Suppressor macrophage treated with lipopolysaccharide for 1 hour (primary cell): Measurements from ENCODE around the gene C1QTNF1.

ENCODE experiments used
- DNase-seq, 3 donors: peaks; one replicate each; pipeline ENCODE4 v3.0.0-alpha.2; 2020 to 2022

Gene C1QTNF1

DNA sequence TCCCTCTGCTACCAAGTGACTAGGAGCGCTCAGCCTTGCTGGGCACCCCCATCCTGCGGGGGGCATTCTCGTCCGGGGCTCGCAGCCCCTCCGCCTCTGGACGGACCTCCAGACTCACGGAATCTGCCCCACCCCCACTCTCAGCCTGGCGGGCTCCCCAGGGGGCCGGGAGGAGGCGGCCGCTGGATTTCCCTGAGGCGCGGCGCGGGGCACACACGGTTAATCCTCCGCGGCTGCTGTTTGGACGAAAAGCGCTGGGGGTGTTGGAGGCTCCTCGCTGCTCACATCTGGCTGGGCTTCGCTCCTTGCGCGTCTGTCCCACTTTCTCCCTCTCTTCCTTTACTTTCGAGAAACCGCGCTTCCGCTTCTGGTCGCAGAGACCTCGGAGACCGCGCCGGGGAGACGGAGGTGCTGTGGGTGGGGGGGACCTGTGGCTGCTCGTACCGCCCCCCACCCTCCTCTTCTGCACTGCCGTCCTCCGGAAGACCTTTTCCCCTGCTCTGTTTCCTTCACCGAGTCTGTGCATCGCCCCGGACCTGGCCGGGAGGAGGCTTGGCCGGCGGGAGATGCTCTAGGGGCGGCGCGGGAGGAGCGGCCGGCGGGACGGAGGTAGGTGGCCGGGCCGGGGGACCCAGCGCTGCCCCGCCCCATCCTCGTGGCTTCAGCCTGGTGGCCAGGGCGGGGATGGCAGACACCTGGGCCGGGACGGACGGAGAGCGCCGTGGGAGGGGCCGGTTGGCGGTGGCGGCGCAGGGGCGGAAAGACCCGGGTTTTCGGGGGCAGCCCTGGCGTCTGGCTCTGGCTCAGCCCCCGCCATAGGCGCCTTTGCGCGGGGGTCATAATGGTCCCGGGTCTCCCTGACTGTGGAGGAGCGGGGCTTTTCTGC, at the start of gene C1QTNF1:
C1QTNF1 (plus strand) TSS at position 284 of the 886 bp plus-strand sequence. CDS start 19,800 bp downstream, outside the sequence.
- peak; percentile 34 to 54 (median 39) for DNase-seq

DNA sequence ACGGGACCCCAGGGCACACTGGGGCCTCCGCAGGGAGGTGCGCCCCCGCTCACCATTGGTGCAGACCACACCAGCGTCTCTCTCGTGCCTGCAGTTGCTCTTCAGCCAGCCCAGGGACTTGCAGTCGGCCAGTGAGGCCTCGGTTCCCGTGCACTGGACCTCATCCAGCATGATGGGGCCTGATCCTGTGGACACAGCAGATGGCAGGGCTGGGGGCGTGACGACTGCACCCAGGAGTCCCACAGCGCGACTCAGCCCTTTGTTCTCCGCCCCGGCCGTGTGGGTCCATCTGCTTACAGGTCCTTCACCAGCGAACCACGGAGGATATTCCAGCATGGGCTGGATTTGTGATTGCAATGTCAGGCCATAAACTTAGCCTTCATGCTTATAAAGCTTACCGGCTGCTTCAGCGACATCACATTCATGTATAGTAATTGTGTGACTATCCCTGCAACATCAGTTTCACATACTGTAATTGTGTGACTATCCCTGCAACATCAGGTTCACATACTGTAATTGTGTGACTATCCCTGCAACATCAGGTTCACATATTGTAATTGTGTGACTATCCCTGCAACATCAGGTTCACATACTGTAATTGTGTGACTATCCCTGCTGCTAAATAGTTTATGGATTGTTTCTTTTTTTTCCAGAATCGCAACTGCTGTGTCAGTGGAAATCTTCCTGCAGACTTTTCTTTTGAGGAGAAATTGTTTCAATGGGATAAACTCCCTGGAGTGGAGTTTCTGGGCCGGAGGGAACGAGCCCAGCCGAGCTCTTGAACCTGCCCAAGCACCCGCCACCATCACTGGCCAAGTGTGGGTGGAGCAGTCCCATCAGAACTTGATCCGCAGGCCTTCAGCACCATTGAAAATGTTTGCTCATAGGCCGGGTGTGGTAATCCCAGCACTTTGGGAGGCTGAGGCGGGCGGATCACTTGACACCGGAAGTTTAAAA, 49.1 kb upstream of the C1QTNF1 start:
- peak; percentile 37 to 56 (median 53) for DNase-seq

- DNase-seq = no peak
Observed at GRCh38 chr17:78976907-78977680, 46.9 kb upstream of the C1QTNF1 start.

DNA sequence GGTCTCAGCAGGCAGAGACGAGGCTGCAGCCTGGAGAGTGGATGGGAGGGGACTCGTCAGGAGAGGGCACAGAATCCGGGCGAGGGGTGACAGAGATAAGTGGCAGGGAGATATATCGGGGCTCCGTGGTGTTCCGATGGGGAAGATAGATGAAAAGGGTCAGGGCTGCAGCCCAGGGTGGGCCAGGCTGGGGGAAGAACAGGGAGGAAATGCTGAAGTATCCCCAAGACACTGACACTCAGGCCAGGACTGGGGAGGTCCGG, 46.4 kb upstream of the C1QTNF1 start:
- no peak for DNase-seq

- DNase-seq = no peak
Observed at GRCh38 chr17:78977997-78978973, 45.7 kb upstream of the C1QTNF1 start.

DNA sequence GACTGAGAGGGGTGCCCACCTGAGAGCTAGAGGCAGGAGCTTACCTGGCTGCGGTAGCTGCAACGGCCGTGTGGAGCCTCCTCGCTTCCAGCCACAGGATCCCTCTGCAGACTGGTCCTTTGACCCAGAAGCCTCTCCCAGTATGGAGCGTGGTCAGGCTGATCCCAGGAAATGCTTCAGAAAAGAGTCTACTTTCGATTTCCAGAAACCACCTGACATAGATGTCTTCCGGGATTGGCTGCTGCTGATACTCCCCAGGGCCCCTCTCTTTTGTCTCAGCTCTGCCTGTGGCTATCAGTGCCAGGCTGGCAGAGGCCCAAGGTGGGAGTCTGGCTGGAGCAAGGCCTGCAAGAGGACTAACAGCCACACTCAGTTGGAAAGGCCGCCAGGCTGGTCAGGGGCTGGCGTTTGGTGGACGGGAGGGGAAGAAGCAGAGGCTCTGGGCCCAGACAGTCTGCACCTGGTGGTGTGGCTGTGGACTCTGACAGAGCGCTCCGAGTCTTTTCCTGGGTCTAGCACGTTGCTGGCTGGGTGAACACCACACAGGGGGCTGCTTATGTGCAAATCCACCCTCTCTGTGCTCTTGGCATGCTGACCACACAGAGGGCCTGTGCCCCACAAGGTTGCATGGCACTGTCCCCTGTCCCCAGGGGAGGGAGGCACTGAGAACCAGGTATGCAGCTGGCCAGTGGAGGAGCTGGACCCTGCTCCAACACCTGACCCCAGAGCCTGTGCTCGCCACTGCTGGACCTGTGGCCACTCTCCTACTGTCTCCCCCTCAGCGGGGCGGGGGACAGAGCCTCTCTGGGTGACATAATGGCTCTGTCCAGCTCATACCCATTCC, 44.0 kb upstream of the C1QTNF1 start, which contains the start of gene LGALS3BP:
LGALS3BP (minus strand) TSS at position 144 of the 844 bp plus-strand sequence. CDS start 2,732 bp downstream, outside the sequence.
- DNase-seq = peak; percentile 34 to 61 (median 51)

DNA sequence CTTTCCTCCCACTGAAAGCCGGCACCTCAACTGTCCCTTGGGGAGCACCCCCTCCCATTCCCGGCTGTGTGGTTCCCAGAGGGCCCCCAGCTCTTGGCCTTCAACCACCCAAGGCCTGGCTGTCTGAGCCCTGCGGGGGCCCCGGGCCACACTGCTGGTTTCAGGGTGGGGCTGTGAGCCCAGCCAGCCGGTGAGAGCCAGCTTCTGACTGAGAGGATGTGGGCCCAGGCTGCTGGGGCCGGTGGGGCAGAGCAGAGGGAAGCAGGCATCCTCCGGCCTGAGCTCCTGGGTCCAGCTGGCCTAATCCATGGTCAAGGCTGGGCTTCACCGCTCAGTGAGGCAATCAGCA, 43.4 kb upstream of the C1QTNF1 start:
- DNase-seq = no peak

- DNase-seq = no peak
Observed at GRCh38 chr17:78981010-78981888, 42.7 kb upstream of the C1QTNF1 start.

DNA sequence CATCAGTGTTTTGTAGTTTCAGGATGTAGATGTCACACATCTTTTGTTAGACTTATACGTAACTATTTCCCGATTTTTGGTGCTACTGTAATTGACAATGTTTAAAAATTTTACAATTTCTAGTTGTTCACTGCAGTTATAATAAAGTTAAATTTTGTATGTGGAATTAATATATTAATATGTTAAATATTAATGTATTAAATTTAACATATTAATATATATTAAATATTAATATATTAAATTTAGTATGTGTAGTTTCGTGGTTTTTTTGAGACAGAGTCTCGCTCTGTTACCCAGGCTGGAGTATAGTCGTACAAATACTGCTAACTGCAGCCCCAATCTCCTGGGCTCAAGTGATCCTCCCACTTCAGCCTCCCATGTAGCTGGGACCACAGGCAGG, 38.6 kb upstream of the C1QTNF1 start:
- no peak for DNase-seq

- DNase-seq = peak; percentile 77 to 88 (median 82)
Observed at GRCh38 chr17:78986048-78986648, 37.8 kb upstream of the C1QTNF1 start.

DNA sequence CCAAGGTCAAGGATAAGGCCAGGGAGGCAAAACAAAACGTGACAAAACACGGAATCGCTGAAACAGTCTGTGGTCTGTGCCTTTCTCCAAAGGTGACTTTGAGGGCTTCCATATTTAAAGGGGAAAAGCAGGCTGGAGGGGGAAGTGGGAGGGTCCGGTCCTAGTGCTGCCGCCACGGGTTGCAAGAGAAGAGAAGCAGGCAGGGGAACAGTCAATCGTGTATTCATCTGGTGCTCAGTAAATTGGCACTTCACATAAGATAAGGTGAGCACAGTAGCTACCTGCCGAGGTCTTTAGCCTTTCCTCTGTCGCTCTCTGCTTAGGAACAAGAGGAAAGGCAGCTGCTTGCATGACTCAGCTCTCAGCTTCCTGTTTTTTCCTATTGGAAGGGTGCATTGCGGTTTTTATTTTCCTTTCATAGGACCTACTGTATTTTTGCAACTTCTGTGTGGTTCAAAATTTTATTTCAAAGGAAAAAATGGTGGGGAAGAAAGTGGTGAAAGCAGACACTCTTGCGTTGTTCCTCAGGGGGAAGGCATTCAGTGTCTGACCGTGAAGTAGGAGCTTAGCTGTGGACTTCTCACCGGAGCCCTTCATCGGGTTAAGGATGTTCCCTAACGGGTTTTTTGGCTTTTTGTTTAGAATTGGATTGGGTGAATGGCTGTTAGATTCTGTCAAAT, 37.2 kb upstream of the C1QTNF1 start:
- peak; percentile 70 to 89 (median 77) for DNase-seq

- DNase-seq = peak in 2 of 3 donors; percentile 12 to 13
Observed at GRCh38 chr17:78988152-78988551, 35.8 kb upstream of the C1QTNF1 start.

- no peak for DNase-seq
Observed at GRCh38 chr17:78990349-78991016, 33.5 kb upstream of the C1QTNF1 start.

DNA sequence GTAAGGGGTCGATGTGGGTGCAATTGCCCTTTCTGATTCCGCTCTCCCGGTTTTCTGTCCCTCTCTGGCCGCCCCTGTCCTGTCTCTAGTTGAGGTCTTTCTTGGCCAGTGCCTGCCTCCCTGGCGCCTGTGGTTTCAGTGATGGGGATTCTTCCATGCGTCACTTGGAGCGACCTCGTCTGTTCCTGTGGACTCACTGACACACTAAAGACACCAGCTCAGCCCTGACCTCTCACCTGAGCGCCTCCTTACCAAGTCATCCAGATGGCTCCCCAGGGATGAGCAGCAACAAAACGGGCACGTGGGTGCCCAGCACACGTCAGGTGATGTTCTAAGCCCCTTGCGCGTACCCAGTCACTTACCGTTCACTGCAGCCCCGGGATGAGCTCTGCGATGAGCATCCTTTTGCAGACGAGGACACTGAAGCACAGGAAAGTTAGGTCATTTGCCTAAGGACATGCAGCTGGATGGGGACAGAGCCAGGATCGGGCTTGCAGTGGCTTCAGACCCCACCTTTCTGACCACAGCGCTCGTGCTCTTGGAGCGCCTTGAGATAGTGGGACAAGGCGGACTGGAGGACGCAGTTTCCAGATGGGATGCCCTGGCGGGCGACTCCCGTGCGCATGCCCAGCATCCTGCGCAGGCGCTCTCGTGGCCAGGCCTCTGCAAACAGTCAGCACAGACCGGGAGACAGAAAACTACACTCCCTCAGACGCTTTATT, 32.8 kb upstream of the C1QTNF1 start:
- no peak for DNase-seq

GRCh38 chr17:78991906-78992532, 31.9 kb upstream of the C1QTNF1 start:
- DNase-seq = no peak

DNA sequence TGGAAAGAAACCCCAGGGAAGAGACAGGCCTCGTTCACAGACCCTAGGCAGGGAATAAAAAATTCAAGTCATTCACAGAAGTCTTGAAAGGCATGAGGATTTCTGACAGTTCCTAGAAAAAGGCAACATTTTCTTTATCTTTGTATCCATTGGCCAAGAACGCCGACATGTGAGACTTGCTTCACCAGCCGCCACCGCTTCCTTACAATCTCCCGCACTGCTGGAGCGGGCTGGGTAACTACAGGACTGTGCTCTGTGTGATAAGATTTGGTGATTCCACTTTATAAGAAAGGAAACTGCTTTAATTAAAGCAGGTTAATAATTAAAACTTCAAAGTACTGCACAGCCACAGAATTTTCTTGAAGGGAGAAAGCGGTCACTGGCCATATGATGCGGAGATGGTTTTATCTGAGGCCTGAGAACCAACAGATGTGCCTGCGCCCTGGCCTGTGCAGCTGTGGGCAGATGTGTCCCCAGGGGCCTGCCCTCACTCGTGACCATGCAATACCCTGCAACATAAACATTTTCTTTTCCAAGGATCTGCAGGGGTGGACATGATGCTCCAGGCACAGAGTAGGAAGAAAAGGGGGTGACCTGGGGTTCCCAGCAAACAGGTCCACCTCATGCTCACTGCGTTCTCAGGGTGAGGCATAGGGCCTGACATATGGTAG, 31.3 kb upstream of the C1QTNF1 start:
- DNase-seq = no peak
